Measurements from ENCODE around the gene XPO1.
"Not testable (repeated sequence)": the region's sequence is repeated elsewhere in the genome, so short reads cannot be mapped to it uniquely, and the experiment has no call there.

XPO1 gene

GRCh38 chr2:61530749-61531148 is 7.4 kb downstream of the XPO1 start:
- DNase-seq, result no peak

GRCh38 chr2:61529944-61530735 is 8.0 kb downstream of the XPO1 start:
- no peak for DNase-seq

- no peak for DNase-seq
Measured at GRCh38 chr2:61520261-61520660, 17.9 kb downstream of the XPO1 start.

GRCh38 chr2:61512768-61513398 is 25.3 kb downstream of the XPO1 start:
- no peak for DNase-seq

GRCh38 chr2:61510674-61511671 is 27.2 kb downstream of the XPO1 start:
- no peak for DNase-seq

GRCh38 chr2:61504949-61505348 is 33.2 kb downstream of the XPO1 start:
- no peak for DNase-seq

GRCh38 chr2:61499060-61499459 is 39.1 kb downstream of the XPO1 start:
- DNase-seq, result no peak

- DNase-seq, result no peak
Measured at GRCh38 chr2:61493523-61493942, 44.6 kb downstream of the XPO1 start.

- DNase-seq, result no peak
Measured at GRCh38 chr2:61492476-61492875, 45.7 kb downstream of the XPO1 start.

- DNase-seq, result no peak
Measured at GRCh38 chr2:61485281-61485680, 52.9 kb downstream of the XPO1 start.

- DNase-seq, result no peak
Measured at GRCh38 chr2:61478086-61478485, 60.1 kb downstream of the XPO1 start.

GRCh38 chr2:61476929-61477589 is 61.1 kb downstream of the XPO1 start:
- not testable (repeated sequence) for DNase-seq

GRCh38 chr2:61471905-61472805 is 66.0 kb downstream of the XPO1 start:
- DNase-seq, result peak; percentile 54

- DNase-seq, result peak; percentile 90
Measured at GRCh38 chr2:61470965-61471904, 66.9 kb downstream of the XPO1 start, which contains the start of gene USP34. TSS of gene USP34 (minus strand) at chr2:61471087. CDS start at chr2:61470692, 395 bp downstream.

- DNase-seq, result peak; percentile 35
Measured at GRCh38 chr2:61470122-61470951, 67.8 kb downstream of the XPO1 start.

- DNase-seq, result no peak
Measured at GRCh38 chr2:61469424-61470121, 68.6 kb downstream of the XPO1 start.

- DNase-seq, result not testable (repeated sequence)
Measured at GRCh38 chr2:61468231-61468630, 69.9 kb downstream of the XPO1 start.

- DNase-seq, result no peak
Measured at GRCh38 chr2:61465045-61465444, 73.1 kb downstream of the XPO1 start.

All from NCI-H2171 treated with DMSO at 0.1 percent for 48 hours (cell line).